GM23338 (cell line): Measurements from ENCODE around the gene KLHL21. TPM values are rescaled to one million over a fixed set of nuclear protein-coding genes. Genes with fewer than 3 reads are reported as not detected.

ENCODE experiments used
- ATAC-seq: fragments of 200-7000 bp; cut with Tn5 transposase; 3 replicates; pipeline ENCODE4 v1.9.1; 2020
- DNase-seq: peaks from one replicate; pipeline ENCODE4 v3.0.0-alpha.2; 2015; ENCODE audit warnings: low spot score
- H2AFZ ChIP-seq: fragments of 200-600 bp; sonication (generic); 2 replicates; pipeline ENCODE4 v1.8.0; 2016; ENCODE audit warnings: antibody characterized with exemption, mild to moderate bottlenecking, moderate library complexity
- H3F3A ChIP-seq: fragments of 200-600 bp; sonication (generic); replicated peaks from 2 replicates; pipeline ENCODE4 v1.8.0; 2017; ENCODE audit warnings: antibody characterized with exemption, mixed run types, low read depth
- H3K27ac ChIP-seq: fragments of 200-600 bp; sonication (generic); 2 replicates; pipeline ENCODE4 v1.6.1; 2016; ENCODE audit warnings: low read depth
- H3K27me3 ChIP-seq: fragments of 200-600 bp; sonication (generic); 2 replicates; pipeline ENCODE4 v1.8.0; 2016; ENCODE audit warnings: mild to moderate bottlenecking, mixed run types, moderate library complexity; ENCODE audit not compliant: insufficient read depth
- H3K36me3 ChIP-seq: fragments of 200-600 bp; sonication (generic); 2 replicates; pipeline ENCODE4 v1.8.0; 2016; ENCODE audit warnings: mild to moderate bottlenecking; ENCODE audit not compliant: insufficient read depth
- H3K4me1 ChIP-seq: fragments of 200-600 bp; sonication (generic); 2 replicates; pipeline ENCODE4 v1.8.0; 2016; ENCODE audit warnings: mild to moderate bottlenecking, moderate library complexity; ENCODE audit not compliant: insufficient read depth
- H3K4me2 ChIP-seq: fragments of 200-600 bp; sonication (generic); 2 replicates; pipeline ENCODE4 v1.7.1; 2017; ENCODE audit warnings: mixed run types
- H3K4me3 ChIP-seq: fragments of 200-600 bp; sonication (generic); 2 replicates; pipeline ENCODE4 v1.6.1; 2016; ENCODE audit warnings: mixed run types
- H3K79me2 ChIP-seq: fragments of 200-600 bp; sonication (generic); replicated peaks from 2 replicates; pipeline ENCODE4 v1.8.0; 2017; ENCODE audit warnings: mild to moderate bottlenecking; ENCODE audit not compliant: insufficient read depth
- H3K9me2 ChIP-seq: fragments of 200-600 bp; sonication (generic); 2 replicates; pipeline ENCODE4 v1.8.0; 2017; ENCODE audit not compliant: insufficient read depth
- H4K20me1 ChIP-seq: fragments of 200-600 bp; sonication (generic); replicated peaks from 2 replicates; pipeline ENCODE4 v1.8.0; 2017; ENCODE audit warnings: mild to moderate bottlenecking; ENCODE audit not compliant: insufficient read depth
- H3K27ac Mint-ChIP-seq: 2 replicates; pipeline ENCODE4 v1.8.0; 2020; ENCODE audit warnings: inconsistent platforms, mild to moderate bottlenecking, moderate library complexity, mixed read lengths
- H3K27me3 Mint-ChIP-seq: 3 replicates; pipeline ENCODE4 v1.8.0; 2022; ENCODE audit warnings: low read depth, mild to moderate bottlenecking, moderate library complexity, mixed read lengths, inconsistent platforms; ENCODE audit not compliant: insufficient read depth, poor library complexity
- H3K36me3 Mint-ChIP-seq: 3 replicates; pipeline ENCODE4 v1.8.0; 2021; ENCODE audit warnings: low read depth, mild to moderate bottlenecking, inconsistent platforms, moderate library complexity, mixed read lengths
- H3K4me1 Mint-ChIP-seq: 3 replicates; pipeline ENCODE4 v1.8.0; 2020; ENCODE audit warnings: mild to moderate bottlenecking, inconsistent platforms, mixed read lengths
- H3K4me3 Mint-ChIP-seq: 3 replicates; pipeline ENCODE4 v1.8.0; 2021; ENCODE audit warnings: moderate library complexity, mild to moderate bottlenecking, inconsistent platforms, mixed read lengths
- H3K9me3 Mint-ChIP-seq: 3 replicates; pipeline ENCODE4 v1.8.0; 2020; ENCODE audit warnings: moderate library complexity, mild to moderate bottlenecking, inconsistent platforms, mixed read lengths
- CREB1 ChIP-seq: fragments of 250-450 bp; sonication (Bioruptor Pico); IDR thresholded peaks from 2 replicates; pipeline ENCODE4 v1.5.0; 2020; ENCODE audit warnings: low read depth, mild to moderate bottlenecking, moderate library complexity
- EZH2 ChIP-seq: fragments of 200-600 bp; sonication (generic); IDR thresholded peaks from one replicate; pipeline ENCODE4 v1.8.0; 2017; ENCODE audit warnings: antibody characterized with exemption, mild to moderate bottlenecking, low read depth; ENCODE audit not compliant: unreplicated experiment
- EZH2phosphoT487 ChIP-seq: fragments of 200-600 bp; sonication (generic); IDR thresholded peaks from one replicate; pipeline ENCODE4 v1.8.1; 2018; ENCODE audit warnings: antibody characterized with exemption; ENCODE audit not compliant: unreplicated experiment
- JUNB ChIP-seq: IDR thresholded peaks from one replicate; pipeline ENCODE4 v1.6.1; 2016; ENCODE audit warnings: antibody characterized with exemption; ENCODE audit not compliant: unreplicated experiment
- NANOG ChIP-seq: IDR thresholded peaks from 2 replicates; pipeline ENCODE4 v1.6.1; 2016; ENCODE audit warnings: antibody characterized with exemption, borderline replicate concordance
- POLR2AphosphoS5 ChIP-seq: IDR thresholded peaks from 2 replicates; pipeline ENCODE4 v1.6.1; 2016; ENCODE audit warnings: antibody characterized with exemption, low read depth
- STAT1 ChIP-seq: IDR thresholded peaks from one replicate; pipeline ENCODE4 v1.6.1; 2016; ENCODE audit warnings: antibody characterized with exemption; ENCODE audit not compliant: unreplicated experiment
- ZNF114 ChIP-seq: fragments of 250-450 bp; sonication (Bioruptor Pico); IDR thresholded peaks from 2 replicates; pipeline ENCODE4 v1.5.0; 2020; ENCODE audit warnings: mild to moderate bottlenecking, moderate library complexity
- ZNF331 ChIP-seq: fragments of 250-450 bp; sonication (Bioruptor Pico); IDR thresholded peaks from 2 replicates; pipeline ENCODE4 v1.5.0; 2020; ENCODE audit warnings: low read depth, mild to moderate bottlenecking, moderate library complexity
- polyA plus RNA-seq: library from polyadenylated mRNA; unstranded; fragments of >200 nt; fragmentation: Nextera tagmentation; extraction: Ambion mirVana; gene quantifications from 2 replicates; pipeline ENCODE4 v1.2.1, GENCODE V29; 2016
- total RNA-seq: library from RNA; depleted of rRNA; stranded (reverse); fragments of >200 nt; shearing (Covaris generic); gene quantifications from 2 replicates; pipeline ENCODE4 v1.2.3, GENCODE V29; 2014
- TF ChIP-seq, protein P1 (sequence below): IDR thresholded peaks from one replicate; pipeline ENCODE4 v1.6.1; 2018; ENCODE audit warnings: antibody characterized with exemption; ENCODE audit not compliant: unreplicated experiment
- TF ChIP-seq, protein P2 (sequence below), 2 experiments: fragments of 200-600 bp in 1 of 2; sonication (generic) in 1 of 2; conservative IDR thresholded peaks; 2 replicates each; pipeline versions ENCODE4 v1.5.1 to v1.6.1; 2016 to 2017; ENCODE audit warnings: antibody characterized with exemption in 2 of 2, low read depth in 2 of 2, mild to moderate bottlenecking in 2 of 2, moderate library complexity in 1 of 2
- TF ChIP-seq, protein P3 (sequence below): IDR thresholded peaks from 2 replicates; pipeline ENCODE4 v1.6.1; 2016; ENCODE audit warnings: antibody characterized with exemption
- TF ChIP-seq, protein P4 (sequence below): fragments of 250-450 bp; sonication (Bioruptor Pico); IDR thresholded peaks from 2 replicates; pipeline ENCODE4 v1.5.0; 2020; ENCODE audit warnings: mild to moderate bottlenecking, moderate library complexity

The KLHL21 gene
- total and polyA plus RNA-seq, 2 experiments from 2014 or later: 7.3 to 35.9 TPM

DNA sequence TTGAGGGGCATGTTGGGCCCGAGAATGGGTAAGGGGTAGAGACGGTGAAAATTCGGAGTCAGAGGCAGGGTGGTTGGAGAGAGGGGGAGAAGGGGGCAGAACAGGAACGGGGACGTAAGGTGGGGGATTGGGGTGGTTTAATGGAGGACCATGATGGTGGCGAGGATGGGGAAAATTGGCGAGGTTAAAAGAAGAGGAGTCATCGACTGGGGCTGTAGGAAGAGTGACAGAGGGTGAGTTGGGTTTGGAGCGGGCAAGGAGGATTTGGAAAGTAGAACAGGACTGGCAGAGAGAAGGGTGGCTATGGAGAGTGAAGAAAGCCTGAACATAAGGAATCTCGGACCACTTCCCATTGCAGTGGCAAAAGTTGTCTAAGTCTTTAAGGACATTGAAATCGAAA lies 33.6 kb downstream of the KLHL21 start:
- no peak for ATAC-seq
- Histone ChIP-seq H2AFZ (no peak overlapping the region), H3K27ac (no peak overlapping the region), H3K4me2 (no peak overlapping the region), H3K27me3 (no peaks in the 10 kb centered on the region), H3K9me2 (no peaks in the 10 kb centered on the region), H3F3A (no peaks in the 10 kb centered on the region), H3K79me2 (no peaks in the 10 kb centered on the region), H3K4me3 (no peak overlapping the region), H4K20me1 (no peaks in the 10 kb centered on the region), H3K4me1 (no peaks in the 10 kb centered on the region), H3K36me3 (no peaks in the 10 kb centered on the region)
- peaks cover 7% of the 10 kb centered on the region for H3K27me3 Mint-ChIP-seq
- H3K4me3 Mint-ChIP-seq: no peak overlapping the region
- H3K27ac Mint-ChIP-seq: no peak overlapping the region
- no peaks in the 10 kb centered on the region for H3K36me3 Mint-ChIP-seq
- no peak for TF ChIP-seq ZNF114
- TF ChIP-seq, protein P1, sequence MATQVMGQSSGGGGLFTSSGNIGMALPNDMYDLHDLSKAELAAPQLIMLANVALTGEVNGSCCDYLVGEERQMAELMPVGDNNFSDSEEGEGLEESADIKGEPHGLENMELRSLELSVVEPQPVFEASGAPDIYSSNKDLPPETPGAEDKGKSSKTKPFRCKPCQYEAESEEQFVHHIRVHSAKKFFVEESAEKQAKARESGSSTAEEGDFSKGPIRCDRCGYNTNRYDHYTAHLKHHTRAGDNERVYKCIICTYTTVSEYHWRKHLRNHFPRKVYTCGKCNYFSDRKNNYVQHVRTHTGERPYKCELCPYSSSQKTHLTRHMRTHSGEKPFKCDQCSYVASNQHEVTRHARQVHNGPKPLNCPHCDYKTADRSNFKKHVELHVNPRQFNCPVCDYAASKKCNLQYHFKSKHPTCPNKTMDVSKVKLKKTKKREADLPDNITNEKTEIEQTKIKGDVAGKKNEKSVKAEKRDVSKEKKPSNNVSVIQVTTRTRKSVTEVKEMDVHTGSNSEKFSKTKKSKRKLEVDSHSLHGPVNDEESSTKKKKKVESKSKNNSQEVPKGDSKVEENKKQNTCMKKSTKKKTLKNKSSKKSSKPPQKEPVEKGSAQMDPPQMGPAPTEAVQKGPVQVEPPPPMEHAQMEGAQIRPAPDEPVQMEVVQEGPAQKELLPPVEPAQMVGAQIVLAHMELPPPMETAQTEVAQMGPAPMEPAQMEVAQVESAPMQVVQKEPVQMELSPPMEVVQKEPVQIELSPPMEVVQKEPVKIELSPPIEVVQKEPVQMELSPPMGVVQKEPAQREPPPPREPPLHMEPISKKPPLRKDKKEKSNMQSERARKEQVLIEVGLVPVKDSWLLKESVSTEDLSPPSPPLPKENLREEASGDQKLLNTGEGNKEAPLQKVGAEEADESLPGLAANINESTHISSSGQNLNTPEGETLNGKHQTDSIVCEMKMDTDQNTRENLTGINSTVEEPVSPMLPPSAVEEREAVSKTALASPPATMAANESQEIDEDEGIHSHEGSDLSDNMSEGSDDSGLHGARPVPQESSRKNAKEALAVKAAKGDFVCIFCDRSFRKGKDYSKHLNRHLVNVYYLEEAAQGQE: no peak
- TF ChIP-seq, protein P2, sequence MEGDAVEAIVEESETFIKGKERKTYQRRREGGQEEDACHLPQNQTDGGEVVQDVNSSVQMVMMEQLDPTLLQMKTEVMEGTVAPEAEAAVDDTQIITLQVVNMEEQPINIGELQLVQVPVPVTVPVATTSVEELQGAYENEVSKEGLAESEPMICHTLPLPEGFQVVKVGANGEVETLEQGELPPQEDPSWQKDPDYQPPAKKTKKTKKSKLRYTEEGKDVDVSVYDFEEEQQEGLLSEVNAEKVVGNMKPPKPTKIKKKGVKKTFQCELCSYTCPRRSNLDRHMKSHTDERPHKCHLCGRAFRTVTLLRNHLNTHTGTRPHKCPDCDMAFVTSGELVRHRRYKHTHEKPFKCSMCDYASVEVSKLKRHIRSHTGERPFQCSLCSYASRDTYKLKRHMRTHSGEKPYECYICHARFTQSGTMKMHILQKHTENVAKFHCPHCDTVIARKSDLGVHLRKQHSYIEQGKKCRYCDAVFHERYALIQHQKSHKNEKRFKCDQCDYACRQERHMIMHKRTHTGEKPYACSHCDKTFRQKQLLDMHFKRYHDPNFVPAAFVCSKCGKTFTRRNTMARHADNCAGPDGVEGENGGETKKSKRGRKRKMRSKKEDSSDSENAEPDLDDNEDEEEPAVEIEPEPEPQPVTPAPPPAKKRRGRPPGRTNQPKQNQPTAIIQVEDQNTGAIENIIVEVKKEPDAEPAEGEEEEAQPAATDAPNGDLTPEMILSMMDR (conservative IDR thresholded peaks at IDR 0.05; ENCODE audit: low read depth in 2 of 2): no peak
- TF ChIP-seq NANOG: no peak
- no peak for TF ChIP-seq ZNF331 (CRISPR knock-in tag)
- TF ChIP-seq, protein P3, sequence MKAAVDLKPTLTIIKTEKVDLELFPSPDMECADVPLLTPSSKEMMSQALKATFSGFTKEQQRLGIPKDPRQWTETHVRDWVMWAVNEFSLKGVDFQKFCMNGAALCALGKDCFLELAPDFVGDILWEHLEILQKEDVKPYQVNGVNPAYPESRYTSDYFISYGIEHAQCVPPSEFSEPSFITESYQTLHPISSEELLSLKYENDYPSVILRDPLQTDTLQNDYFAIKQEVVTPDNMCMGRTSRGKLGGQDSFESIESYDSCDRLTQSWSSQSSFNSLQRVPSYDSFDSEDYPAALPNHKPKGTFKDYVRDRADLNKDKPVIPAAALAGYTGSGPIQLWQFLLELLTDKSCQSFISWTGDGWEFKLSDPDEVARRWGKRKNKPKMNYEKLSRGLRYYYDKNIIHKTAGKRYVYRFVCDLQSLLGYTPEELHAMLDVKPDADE: no peak
- TF ChIP-seq JUNB: no peak
- TF ChIP-seq CREB1 (CRISPR knock-in tag): no peak
- no peak for TF ChIP-seq EZH2
- TF ChIP-seq, protein P4, sequence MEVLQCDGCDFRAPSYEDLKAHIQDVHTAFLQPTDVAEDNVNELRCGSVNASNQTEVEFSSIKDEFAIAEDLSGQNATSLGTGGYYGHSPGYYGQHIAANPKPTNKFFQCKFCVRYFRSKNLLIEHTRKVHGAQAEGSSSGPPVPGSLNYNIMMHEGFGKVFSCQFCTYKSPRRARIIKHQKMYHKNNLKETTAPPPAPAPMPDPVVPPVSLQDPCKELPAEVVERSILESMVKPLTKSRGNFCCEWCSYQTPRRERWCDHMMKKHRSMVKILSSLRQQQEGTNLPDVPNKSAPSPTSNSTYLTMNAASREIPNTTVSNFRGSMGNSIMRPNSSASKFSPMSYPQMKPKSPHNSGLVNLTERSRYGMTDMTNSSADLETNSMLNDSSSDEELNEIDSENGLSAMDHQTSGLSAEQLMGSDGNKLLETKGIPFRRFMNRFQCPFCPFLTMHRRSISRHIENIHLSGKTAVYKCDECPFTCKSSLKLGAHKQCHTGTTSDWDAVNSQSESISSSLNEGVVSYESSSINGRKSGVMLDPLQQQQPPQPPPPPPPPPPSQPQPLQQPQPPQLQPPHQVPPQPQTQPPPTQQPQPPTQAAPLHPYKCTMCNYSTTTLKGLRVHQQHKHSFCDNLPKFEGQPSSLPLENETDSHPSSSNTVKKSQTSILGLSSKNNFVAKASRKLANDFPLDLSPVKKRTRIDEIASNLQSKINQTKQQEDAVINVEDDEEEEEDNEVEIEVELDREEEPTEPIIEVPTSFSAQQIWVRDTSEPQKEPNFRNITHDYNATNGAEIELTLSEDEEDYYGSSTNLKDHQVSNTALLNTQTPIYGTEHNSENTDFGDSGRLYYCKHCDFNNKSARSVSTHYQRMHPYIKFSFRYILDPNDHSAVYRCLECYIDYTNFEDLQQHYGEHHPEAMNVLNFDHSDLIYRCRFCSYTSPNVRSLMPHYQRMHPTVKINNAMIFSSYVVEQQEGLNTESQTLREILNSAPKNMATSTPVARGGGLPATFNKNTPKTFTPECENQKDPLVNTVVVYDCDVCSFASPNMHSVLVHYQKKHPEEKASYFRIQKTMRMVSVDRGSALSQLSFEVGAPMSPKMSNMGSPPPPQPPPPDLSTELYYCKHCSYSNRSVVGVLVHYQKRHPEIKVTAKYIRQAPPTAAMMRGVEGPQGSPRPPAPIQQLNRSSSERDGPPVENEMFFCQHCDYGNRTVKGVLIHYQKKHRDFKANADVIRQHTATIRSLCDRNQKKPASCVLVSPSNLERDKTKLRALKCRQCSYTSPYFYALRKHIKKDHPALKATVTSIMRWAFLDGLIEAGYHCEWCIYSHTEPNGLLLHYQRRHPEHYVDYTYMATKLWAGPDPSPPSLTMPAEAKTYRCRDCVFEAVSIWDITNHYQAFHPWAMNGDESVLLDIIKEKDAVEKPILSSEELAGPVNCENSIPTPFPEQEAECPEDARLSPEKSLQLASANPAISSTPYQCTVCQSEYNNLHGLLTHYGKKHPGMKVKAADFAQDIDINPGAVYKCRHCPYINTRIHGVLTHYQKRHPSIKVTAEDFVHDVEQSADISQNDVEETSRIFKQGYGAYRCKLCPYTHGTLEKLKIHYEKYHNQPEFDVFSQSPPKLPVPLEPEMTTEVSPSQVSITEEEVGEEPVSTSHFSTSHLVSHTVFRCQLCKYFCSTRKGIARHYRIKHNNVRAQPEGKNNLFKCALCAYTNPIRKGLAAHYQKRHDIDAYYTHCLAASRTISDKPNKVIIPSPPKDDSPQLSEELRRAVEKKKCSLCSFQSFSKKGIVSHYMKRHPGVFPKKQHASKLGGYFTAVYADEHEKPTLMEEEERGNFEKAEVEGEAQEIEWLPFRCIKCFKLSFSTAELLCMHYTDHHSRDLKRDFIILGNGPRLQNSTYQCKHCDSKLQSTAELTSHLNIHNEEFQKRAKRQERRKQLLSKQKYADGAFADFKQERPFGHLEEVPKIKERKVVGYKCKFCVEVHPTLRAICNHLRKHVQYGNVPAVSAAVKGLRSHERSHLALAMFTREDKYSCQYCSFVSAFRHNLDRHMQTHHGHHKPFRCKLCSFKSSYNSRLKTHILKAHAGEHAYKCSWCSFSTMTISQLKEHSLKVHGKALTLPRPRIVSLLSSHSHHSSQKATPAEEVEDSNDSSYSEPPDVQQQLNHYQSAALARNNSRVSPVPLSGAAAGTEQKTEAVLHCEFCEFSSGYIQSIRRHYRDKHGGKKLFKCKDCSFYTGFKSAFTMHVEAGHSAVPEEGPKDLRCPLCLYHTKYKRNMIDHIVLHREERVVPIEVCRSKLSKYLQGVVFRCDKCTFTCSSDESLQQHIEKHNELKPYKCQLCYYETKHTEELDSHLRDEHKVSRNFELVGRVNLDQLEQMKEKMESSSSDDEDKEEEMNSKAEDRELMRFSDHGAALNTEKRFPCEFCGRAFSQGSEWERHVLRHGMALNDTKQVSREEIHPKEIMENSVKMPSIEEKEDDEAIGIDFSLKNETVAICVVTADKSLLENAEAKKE: no peak
- TF ChIP-seq POLR2AphosphoS5: no peak
- TF ChIP-seq STAT1: no peak
- TF ChIP-seq EZH2phosphoT487: no peak
- H3K9me3 Mint-ChIP-seq: peaks cover 3% of the 10 kb centered on the region; the same call in 1 of the 3 replicates
- peaks cover 5% of the 10 kb centered on the region; the same call in 1 of the 3 replicates for H3K4me1 Mint-ChIP-seq
- no peak for DNase-seq
